GM10847 (cell line): ENCODE measurements around the gene PPP2R2B.

ENCODE experiments used
- POLR2A ChIP-seq: IDR thresholded peaks from 2 replicates; pipeline ENCODE4 v1.6.1; 2011; ENCODE audit not compliant: insufficient read length; ENCODE audit errors: extremely low read depth

Gene PPP2R2B

GRCh38 chr5:146788898-146789297 lies 89.7 kb downstream of the PPP2R2B start:
- TF ChIP-seq POLR2A, result no peak

- TF ChIP-seq POLR2A, result no peak
Measured at GRCh38 chr5:146785065-146785464, 93.5 kb downstream of the PPP2R2B start.

GRCh38 chr5:146781157-146781556 lies 97.4 kb downstream of the PPP2R2B start:
- no peak for TF ChIP-seq POLR2A

- no peak for TF ChIP-seq POLR2A
Measured at GRCh38 chr5:146779211-146779869, 99.2 kb downstream of the PPP2R2B start.

- no peak for TF ChIP-seq POLR2A
Measured at GRCh38 chr5:146778795-146779194, 99.8 kb downstream of the PPP2R2B start.

- TF ChIP-seq POLR2A, result no peak
Measured at GRCh38 chr5:146778261-146778660, 100.3 kb downstream of the PPP2R2B start.

- TF ChIP-seq POLR2A, result no peak
Measured at GRCh38 chr5:146772881-146773466, 105.6 kb downstream of the PPP2R2B start.

- no peak for TF ChIP-seq POLR2A
Measured at GRCh38 chr5:146770980-146771379, 107.6 kb downstream of the PPP2R2B start.

- no peak for TF ChIP-seq POLR2A
Measured at GRCh38 chr5:146770546-146770945, 108.0 kb downstream of the PPP2R2B start.

GRCh38 chr5:146767534-146767933 lies 111.0 kb downstream of the PPP2R2B start:
- TF ChIP-seq POLR2A, result no peak

- TF ChIP-seq POLR2A, result no peak
Measured at GRCh38 chr5:146766013-146766412, 112.5 kb downstream of the PPP2R2B start.

- no peak for TF ChIP-seq POLR2A
Measured at GRCh38 chr5:146765089-146765832, 113.3 kb downstream of the PPP2R2B start.

- TF ChIP-seq POLR2A, result no peak
Measured at GRCh38 chr5:146762830-146763229, 115.7 kb downstream of the PPP2R2B start.

- no peak for TF ChIP-seq POLR2A
Measured at GRCh38 chr5:146761811-146762210, 116.7 kb downstream of the PPP2R2B start.

GRCh38 chr5:146758938-146759337 lies 119.6 kb downstream of the PPP2R2B start:
- TF ChIP-seq POLR2A, result no peak

- no peak for TF ChIP-seq POLR2A
Measured at GRCh38 chr5:146758076-146758475, 120.5 kb downstream of the PPP2R2B start.
